Ishikawa (cell line): Measurements from ENCODE around the gene ATRAID.

Experiments used
- CEBPB ChIP-seq: IDR thresholded peaks from 2 replicates; pipeline ENCODE4 v1.6.1; 2012
- CREB1 ChIP-seq: IDR thresholded peaks from 2 replicates; pipeline ENCODE4 v1.6.1; 2012; ENCODE audit warnings: low read depth
- EGR1 ChIP-seq: IDR thresholded peaks from 2 replicates; pipeline ENCODE4 v1.6.1; 2012
- EP300 ChIP-seq: IDR thresholded peaks from 2 replicates; pipeline ENCODE4 v1.6.1; 2012; ENCODE audit warnings: borderline replicate concordance
- FOXM1 ChIP-seq: IDR thresholded peaks from 2 replicates; pipeline ENCODE4 v1.6.1; 2012; ENCODE audit warnings: low read depth, borderline replicate concordance
- NFIC ChIP-seq: IDR thresholded peaks from 2 replicates; pipeline ENCODE4 v1.6.1; 2012
- RAD21 ChIP-seq: IDR thresholded peaks from 2 replicates; pipeline ENCODE4 v1.6.1; 2012; ENCODE audit warnings: low read depth
- TAF1 ChIP-seq: IDR thresholded peaks from 2 replicates; pipeline ENCODE4 v1.6.1; 2012; ENCODE audit warnings: low read depth, mild to moderate bottlenecking
- TCF12 ChIP-seq: IDR thresholded peaks from 2 replicates; pipeline ENCODE4 v1.6.1; 2012; ENCODE audit warnings: low read depth
- TEAD4 ChIP-seq: IDR thresholded peaks from 2 replicates; pipeline ENCODE4 v1.6.1; 2012
- YY1 ChIP-seq: IDR thresholded peaks from 2 replicates; pipeline ENCODE4 v1.6.1; 2012; ENCODE audit warnings: low read depth
- ZBTB7A ChIP-seq: IDR thresholded peaks from 2 replicates; pipeline ENCODE4 v1.6.1; 2012; ENCODE audit warnings: low read depth
- TF ChIP-seq, protein P1 (sequence below): IDR thresholded peaks from 2 replicates; pipeline ENCODE4 v1.6.1; 2012
- TF ChIP-seq, protein P2 (sequence below): IDR thresholded peaks from 2 replicates; pipeline ENCODE4 v1.6.1; 2012
- TF ChIP-seq, protein P3 (sequence below): IDR thresholded peaks from 2 replicates; pipeline ENCODE4 v1.6.1; 2012; ENCODE audit warnings: low read depth, mild to moderate bottlenecking

ATRAID gene

DNA sequence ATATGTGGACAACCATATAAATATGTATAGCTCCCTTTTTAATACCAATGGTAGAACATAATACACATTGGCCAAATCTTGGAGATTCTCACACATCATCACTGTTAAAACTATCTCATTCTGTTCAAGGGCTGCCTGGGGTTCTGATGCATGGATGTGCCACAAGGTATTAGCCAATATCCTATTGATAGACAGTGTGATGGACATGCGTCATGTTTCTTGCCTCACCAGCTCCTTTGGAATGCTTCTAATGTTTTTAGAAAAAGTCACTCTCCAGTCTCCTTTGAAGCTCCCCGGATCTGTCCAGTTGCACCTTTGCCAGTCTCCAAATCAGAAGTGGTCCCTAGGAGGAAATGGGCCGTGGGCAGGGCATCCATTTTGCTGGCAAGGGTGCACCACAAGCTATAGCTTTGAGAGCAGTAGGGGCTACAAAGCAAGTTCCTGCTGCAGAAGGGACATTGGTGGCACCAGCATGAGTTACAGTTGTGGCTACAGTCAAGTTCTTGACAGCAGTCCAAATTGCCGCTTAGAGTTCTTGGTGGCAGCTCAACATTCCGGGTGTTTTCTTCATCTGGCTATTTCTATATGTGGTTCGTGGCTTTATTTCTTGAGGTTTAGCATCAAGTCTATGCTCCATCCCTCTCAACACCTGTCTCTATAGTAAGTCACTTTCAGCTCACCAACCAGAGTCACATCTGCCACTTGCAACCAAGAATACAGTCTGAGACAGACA is 25.1 kb upstream of the ATRAID start:
- TF ChIP-seq CREB1 = no peak

DNA sequence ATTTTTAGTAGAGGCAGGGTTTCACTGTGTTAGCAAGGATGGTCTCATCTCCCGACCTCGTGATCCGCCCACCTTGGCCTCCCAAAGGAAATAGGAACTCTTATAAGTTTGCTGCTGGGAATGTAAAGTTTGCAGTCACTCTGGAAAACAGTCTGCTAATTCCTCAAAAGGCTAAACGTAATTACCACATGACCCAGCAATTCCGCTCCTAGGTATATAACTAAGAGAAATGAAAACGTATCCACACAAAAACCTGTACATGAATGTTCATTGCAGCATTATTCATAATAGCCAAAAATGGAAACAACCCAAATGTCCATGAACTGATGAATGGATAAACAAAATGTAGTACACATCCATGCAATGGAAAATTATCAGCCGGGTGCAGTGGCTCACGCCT is 21.9 kb upstream of the ATRAID start:
- no peak for TF ChIP-seq TAF1
- no peak for TF ChIP-seq ZBTB7A
- no peak for TF ChIP-seq YY1
- no peak for TF ChIP-seq NFIC
- TF ChIP-seq RAD21 = no peak
- TF ChIP-seq EGR1 = no peak
- TF ChIP-seq, protein P1, sequence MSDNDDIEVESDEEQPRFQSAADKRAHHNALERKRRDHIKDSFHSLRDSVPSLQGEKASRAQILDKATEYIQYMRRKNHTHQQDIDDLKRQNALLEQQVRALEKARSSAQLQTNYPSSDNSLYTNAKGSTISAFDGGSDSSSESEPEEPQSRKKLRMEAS = no peak
- TF ChIP-seq TEAD4 = no peak
- TF ChIP-seq, protein P2, sequence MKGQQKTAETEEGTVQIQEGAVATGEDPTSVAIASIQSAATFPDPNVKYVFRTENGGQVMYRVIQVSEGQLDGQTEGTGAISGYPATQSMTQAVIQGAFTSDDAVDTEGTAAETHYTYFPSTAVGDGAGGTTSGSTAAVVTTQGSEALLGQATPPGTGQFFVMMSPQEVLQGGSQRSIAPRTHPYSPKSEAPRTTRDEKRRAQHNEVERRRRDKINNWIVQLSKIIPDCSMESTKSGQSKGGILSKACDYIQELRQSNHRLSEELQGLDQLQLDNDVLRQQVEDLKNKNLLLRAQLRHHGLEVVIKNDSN = no peak

DNA sequence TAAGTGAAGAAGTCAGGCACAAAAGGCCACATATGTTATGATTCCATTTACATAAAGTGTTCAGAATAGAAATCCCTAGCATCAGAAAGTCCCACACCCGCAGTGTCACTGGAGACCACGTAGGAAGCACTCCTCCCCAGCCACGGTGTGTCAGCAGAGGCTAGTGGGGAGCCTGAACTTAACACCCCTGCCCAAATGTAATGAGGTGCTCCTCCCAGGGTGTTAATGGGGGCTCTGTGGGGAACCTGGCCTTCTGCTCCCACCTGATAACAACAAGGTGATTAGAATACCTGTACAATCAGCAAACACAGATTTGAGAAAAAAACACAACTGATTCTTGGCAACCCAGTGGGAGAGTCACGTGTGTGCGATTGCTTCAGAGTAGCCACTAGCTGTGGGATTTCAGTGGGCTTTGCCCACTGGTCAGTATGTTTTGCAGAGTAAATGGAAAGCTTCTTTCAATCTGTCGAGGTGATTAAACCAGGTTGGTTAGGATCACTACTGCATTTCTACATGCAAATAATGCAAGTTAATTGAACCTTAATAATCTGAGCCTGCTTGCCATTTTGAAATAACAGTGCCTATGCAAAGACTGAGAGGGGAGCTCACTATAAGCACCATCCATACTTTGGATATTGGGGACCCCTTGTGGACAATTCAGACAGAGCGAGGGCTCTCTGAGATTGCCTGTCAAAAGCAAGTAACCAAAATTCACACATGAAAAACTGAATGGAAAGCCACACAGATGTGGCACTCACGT is 20.6 kb upstream of the ATRAID start:
- TF ChIP-seq CEBPB = no peak
- peak; percentile 71 for TF ChIP-seq RAD21

DNA sequence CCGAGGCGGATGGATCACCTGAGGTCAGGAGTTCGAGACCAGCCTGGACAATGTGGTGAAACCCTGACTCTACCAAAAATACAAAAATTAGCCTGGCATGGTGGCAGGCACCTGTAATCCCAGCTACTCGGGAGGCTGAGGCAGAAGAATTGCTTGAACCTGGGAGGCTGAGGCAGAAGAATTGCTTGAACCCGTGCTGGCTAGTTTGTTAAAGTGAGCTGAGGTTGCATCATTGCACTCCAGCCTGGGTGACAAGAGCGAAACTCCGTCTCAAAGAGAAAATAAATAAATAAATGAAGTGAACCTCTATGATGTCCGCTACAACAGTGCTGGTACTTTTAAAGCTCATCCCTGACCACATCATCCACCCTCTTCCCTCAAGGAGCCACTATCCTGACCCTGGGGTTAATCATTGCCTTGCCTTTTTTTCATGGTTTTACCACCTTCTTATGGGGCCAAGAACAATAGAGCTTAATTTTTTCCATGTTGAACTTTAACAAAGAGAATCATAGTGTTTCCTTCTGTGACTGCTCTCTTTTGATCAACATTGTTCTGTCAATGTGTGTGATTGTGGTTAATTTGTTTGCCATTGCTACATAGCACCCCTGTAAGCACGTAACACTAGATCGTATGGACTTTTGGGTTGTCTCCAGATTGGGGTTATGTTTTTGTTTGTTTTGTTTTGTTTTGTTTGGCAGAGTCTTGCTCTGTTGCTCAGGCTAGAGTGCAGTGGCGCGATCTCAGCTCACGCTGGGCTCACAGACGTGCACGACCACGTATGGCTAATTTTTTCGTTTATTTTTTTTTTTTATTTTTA is 17.1 kb upstream of the ATRAID start:
- TF ChIP-seq YY1 (no peak), CREB1 (no peak)

DNA sequence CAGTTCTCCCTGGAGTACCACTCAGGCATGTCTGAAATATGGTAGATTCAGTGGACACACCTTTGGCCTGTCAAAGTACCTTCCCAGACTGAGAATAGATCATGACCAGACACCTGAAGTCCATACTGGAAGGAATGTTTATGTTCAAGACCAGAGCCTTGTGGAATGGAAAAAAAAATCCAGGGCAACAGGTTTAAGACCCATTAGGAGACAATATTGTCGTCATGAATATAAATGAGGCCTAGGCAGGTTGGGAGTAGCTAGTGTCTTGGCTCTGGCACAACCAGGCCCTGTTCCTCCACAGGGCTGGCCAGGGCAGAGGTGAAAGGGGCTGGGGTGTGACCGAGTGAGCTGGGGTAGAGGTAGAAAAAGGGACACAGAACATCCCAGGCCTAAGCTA is 13.2 kb upstream of the ATRAID start:
- TF ChIP-seq, protein P3, sequence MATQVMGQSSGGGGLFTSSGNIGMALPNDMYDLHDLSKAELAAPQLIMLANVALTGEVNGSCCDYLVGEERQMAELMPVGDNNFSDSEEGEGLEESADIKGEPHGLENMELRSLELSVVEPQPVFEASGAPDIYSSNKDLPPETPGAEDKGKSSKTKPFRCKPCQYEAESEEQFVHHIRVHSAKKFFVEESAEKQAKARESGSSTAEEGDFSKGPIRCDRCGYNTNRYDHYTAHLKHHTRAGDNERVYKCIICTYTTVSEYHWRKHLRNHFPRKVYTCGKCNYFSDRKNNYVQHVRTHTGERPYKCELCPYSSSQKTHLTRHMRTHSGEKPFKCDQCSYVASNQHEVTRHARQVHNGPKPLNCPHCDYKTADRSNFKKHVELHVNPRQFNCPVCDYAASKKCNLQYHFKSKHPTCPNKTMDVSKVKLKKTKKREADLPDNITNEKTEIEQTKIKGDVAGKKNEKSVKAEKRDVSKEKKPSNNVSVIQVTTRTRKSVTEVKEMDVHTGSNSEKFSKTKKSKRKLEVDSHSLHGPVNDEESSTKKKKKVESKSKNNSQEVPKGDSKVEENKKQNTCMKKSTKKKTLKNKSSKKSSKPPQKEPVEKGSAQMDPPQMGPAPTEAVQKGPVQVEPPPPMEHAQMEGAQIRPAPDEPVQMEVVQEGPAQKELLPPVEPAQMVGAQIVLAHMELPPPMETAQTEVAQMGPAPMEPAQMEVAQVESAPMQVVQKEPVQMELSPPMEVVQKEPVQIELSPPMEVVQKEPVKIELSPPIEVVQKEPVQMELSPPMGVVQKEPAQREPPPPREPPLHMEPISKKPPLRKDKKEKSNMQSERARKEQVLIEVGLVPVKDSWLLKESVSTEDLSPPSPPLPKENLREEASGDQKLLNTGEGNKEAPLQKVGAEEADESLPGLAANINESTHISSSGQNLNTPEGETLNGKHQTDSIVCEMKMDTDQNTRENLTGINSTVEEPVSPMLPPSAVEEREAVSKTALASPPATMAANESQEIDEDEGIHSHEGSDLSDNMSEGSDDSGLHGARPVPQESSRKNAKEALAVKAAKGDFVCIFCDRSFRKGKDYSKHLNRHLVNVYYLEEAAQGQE = no peak
- no peak for TF ChIP-seq EP300
- TF ChIP-seq, protein P2 = no peak
- no peak for TF ChIP-seq FOXM1
- TF ChIP-seq YY1 = no peak
- no peak for TF ChIP-seq TEAD4
- no peak for TF ChIP-seq TAF1
- no peak for TF ChIP-seq ZBTB7A
- no peak for TF ChIP-seq CEBPB
- TF ChIP-seq TCF12 = no peak
- TF ChIP-seq EGR1 = no peak
- TF ChIP-seq RAD21 = no peak
- TF ChIP-seq NFIC = no peak
- no peak for TF ChIP-seq CREB1
- TF ChIP-seq, protein P1 = no peak

DNA sequence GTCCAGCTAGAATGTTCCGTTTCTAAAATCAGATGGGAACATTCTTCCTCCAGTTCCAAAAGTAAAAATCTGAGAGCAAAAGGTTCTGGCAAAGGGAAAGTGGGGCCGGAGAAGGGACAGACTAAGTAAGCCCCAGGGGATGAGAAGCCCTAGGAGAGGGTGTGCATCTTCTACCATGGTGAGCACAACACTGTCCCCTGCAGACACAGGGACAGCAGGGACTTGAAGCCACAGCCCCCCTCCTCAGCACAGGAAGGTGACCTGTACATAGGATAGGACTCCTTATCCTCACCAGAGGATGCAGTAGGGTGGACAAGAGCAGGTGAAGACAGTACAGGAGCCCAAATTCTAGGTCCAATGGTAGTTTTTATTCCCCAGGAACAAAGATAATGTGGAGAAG is 12.6 kb upstream of the ATRAID start:
- TF ChIP-seq, protein P2 = no peak
- TF ChIP-seq FOXM1 = no peak

DNA sequence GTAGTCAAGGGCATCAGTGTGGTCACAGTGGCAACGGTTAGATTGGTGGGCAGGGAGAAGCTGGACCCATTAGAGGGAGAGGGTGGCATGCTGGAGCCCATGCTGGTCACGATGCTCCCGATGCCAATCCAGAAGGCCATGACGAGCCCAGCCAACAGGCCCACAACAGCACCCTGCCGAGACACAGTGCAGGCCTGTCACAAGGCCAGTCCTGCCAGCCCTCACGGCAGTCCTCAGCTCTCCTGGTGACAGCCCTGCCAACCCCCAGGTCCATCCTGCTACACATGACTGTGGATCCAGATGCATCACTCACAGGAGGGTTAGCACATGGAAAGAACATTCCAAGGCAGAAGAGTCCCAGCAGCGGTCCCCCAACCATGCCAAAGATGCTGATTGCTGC is 10.2 kb upstream of the ATRAID start:
- TF ChIP-seq TAF1 = no peak

DNA sequence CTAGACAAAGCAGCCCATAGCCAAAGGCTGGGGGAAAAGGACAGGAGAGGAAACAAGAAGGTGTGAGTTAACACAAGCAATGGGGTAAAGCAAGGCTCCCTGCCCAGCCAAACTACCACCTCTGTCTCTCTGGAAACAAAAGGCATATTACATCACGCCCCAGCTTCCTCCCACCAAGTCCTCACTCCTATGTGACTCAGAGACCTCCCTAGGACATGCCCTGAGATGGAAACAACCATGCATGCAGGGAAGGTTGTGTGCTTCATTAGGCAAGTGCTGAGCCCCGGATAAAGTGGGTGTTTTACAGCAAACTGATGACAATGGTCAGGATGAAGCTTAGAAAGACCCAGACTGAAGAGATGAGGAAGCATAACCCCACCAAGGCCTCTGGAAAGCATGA is 9.0 kb upstream of the ATRAID start:
- TF ChIP-seq, protein P1 = no peak
- TF ChIP-seq ZBTB7A (no peak), CEBPB (no peak), FOXM1 (no peak), EP300 (no peak), TEAD4 (no peak), TCF12 (no peak), NFIC (no peak), RAD21 (no peak)
- TF ChIP-seq, protein P2 = no peak
- TF ChIP-seq, protein P3 = no peak
